ENCODE data around the gene EREG. TPM values are rescaled to one million over a fixed set of nuclear protein-coding genes. Genes with fewer than 3 reads are reported as not detected.

EREG gene
- total and polyA plus RNA-seq, 2 of the 8 experiments (the other 6 are each of a cell fraction or from before 2014, with no cell fraction given) = not detected

- Histone ChIP-seq H2AK5ac (ENCODE audit: low read depth, low read length) (no peak overlapping the region), H2BK120ac (replicated peaks; ENCODE audit: low read depth, low read length) (no peak overlapping the region), H3K4me3 (ENCODE audit: extremely low read depth in 1 of 4, insufficient read depth in 2 of 4, low read depth in 3 of 4, low read length in 4 of 4) (no peak overlapping the region), H4K91ac (replicated peaks; ENCODE audit: insufficient read length, low read length) (no peak overlapping the region), H3K4me1 (replicated peaks in 1 of 4; ENCODE audit: control insufficient read depth in 3 of 4, insufficient read depth in 4 of 4, low read length in 3 of 4) (0 out of 7 replicates have a peak, but pooled peaks cover 0 to 3% (median 0%) of the 10 kb centered on the region in 4 experiments), H4K5ac (ENCODE audit: insufficient read length, low read depth, low read length) (no peak overlapping the region), H4K20me1 (replicated peaks in 1 of 2; ENCODE audit: control insufficient read depth in 1 of 2, insufficient read depth in 2 of 2, low read length in 2 of 2) (no peaks in the 10 kb centered on the region), H3K36me3 (ENCODE audit: control insufficient read depth in 2 of 4, insufficient read depth in 4 of 4, low read length in 3 of 4) (no peaks in the 10 kb centered on the region), H3K9me3 (ENCODE audit: insufficient read depth in 2 of 2, low read depth in 1 of 2, low read length in 1 of 2) (no peaks in the 10 kb centered on the region), H2BK12ac (ENCODE audit: low read depth, low read length) (0 out of 2 replicates have a peak overlapping the region, but pooled peaks have one; percentile 18), H3K27me3 (replicated peaks in 1 of 4; ENCODE audit: control insufficient read depth in 3 of 4, extremely low read depth in 1 of 4, insufficient read depth in 3 of 4, low read length in 3 of 4) (no peaks in the 10 kb centered on the region), H3K23ac (ENCODE audit: insufficient read length) (no peak overlapping the region), H3K23me2 (ENCODE audit: low read depth, low read length) (no peaks in the 10 kb centered on the region; the same call in 1 of the 2 replicates), H3K18ac (ENCODE audit: extremely low read depth, low read length) (no peak overlapping the region), H2AFZ (ENCODE audit: low read length) (no peak overlapping the region), H3K56ac (replicated peaks; ENCODE audit: insufficient read length, low read depth, low read length) (no peak overlapping the region), H3K9ac (replicated peaks in 1 of 4; ENCODE audit: extremely low read depth in 1 of 4, low read depth in 3 of 4, low read length in 3 of 4) (no peak overlapping the region), H3K4ac (replicated peaks; ENCODE audit: insufficient read length, low read depth, low read length) (no peak overlapping the region), H3K79me2 (ENCODE audit: control insufficient read depth in 1 of 2, insufficient read depth in 2 of 2, low read length in 2 of 2) (no peaks in the 10 kb centered on the region), H3K14ac (ENCODE audit: insufficient read length) (no peak overlapping the region), H2BK15ac (ENCODE audit: low read length) (no peak overlapping the region), H2BK20ac (ENCODE audit: low read length) (no peak overlapping the region), H3K4me2 (ENCODE audit: insufficient read depth in 1 of 2, low read depth in 2 of 2, low read length in 2 of 2) (no peak overlapping the region), H4K8ac (ENCODE audit: extremely low read depth, insufficient read depth, low read length) (no peak overlapping the region), H2BK5ac (ENCODE audit: low read depth, low read length) (no peak overlapping the region), H3K27ac (ENCODE audit: low read depth, low read length) (no peak overlapping the region), H3K79me1 (ENCODE audit: low read depth, low read length) (no peaks in the 10 kb centered on the region)
- ChIA-PET CTCF (ENCODE audit: partially characterized antibody) (interaction anchor here (0.6 to 2.0 kb wide), 6 partner anchors 10 to 111 kb away, joined by 3 to 6 read pairs (median 3); no protein-coding TSS in a partner anchor), POLR2A (ENCODE audit: partially characterized antibody) (no interaction called here)
- 83% methylated on average over 2 of the region's 2 CpGs; no CpG with 5 or more reads in 1 of the 2 experiments for WGBS, 2 experiments (ENCODE audit: extremely low coverage in 1 of 2, insufficient coverage in 1 of 2, insufficient read length in 1 of 2, insufficient replicate concordance in 2 of 2, low coverage in 1 of 2, low lambda C conversion rate in 2 of 2, missing lambda C conversion rate in 1 of 2)
- DNase-seq (ENCODE audit: low read depth in 1 of 2, low spot score in 2 of 2) = no peak
- no peak for FAIRE-seq
- TF ChIP-seq GTF2F1 (IDR thresholded peaks at IDR 0.05; ENCODE audit: borderline replicate concordance, low read depth, low read length) (no peak), TCF12 (IDR thresholded peaks at IDR 0.05; ENCODE audit: low read depth, low read length) (no peak), YY1 (IDR thresholded peaks at IDR 0.05; ENCODE audit: low read depth, low read length) (no peak), BCL11A (IDR thresholded peaks at IDR 0.05; ENCODE audit: low read depth in 2 of 2, low read length in 2 of 2) (no peak), GABPA (IDR thresholded peaks at IDR 0.05; ENCODE audit: borderline replicate concordance, insufficient read depth, low read length) (no peak), CHD1 (IDR thresholded peaks at IDR 0.05; ENCODE audit: low read depth, low read length) (no peak), PHF8 (conservative IDR thresholded peaks at IDR 0.05; ENCODE audit: low read depth, low read length) (no peak), POLR2AphosphoS5 (IDR thresholded peaks at IDR 0.05; ENCODE audit: low read depth, low read length) (no peak), NRF1 (IDR thresholded peaks at IDR 0.05; ENCODE audit: low read depth, low read length) (no peak), SIX5 (IDR thresholded peaks at IDR 0.05; ENCODE audit: low read depth, low read length) (no peak), CHD2 (IDR thresholded peaks at IDR 0.05; ENCODE audit: low read length) (no peak), MAX (IDR thresholded peaks at IDR 0.05) (no peak), HDAC6 (IDR thresholded peaks at IDR 0.05; ENCODE audit: low read depth, low read length) (no peak)
These were observed 45.3 kb downstream of the EREG start for GRCh38 chr4:74410272-74410671.
